HepG2 (cell line): ENCODE results near the gene EDEM1. TPM values are rescaled to one million over a fixed set of nuclear protein-coding genes. Genes with fewer than 3 reads are reported as not detected.

Experiments
- DBP ChIP-seq: sonication (generic); formaldehyde crosslinking; IDR thresholded peaks from 2 replicates; pipeline ENCODE4 v1.4.0; 2020; ENCODE audit warnings: missing genetic modification reagents; ENCODE audit errors: not compliant biosample characterization
- HNRNPH1 ChIP-seq: fragments of 200-400 bp; formaldehyde crosslinking; optimal IDR thresholded peaks from 2 replicates; pipeline ENCODE3; 2017; ENCODE audit warnings: mild to moderate bottlenecking, low read depth, low read length
- NR2F1 ChIP-seq, 2 experiments: fragments of 450-650 bp in 1 of 2; formaldehyde crosslinking in 1 of 2; IDR thresholded peaks; 2 replicates each; pipeline versions ENCODE4 v1.5.0 to v1.6.1; 2016 to 2020; ENCODE audit warnings: mild to moderate bottlenecking in 1 of 2, missing compliant biosample characterization in 1 of 2, missing genetic modification reagents in 1 of 2, moderate library complexity in 1 of 2
- NR3C1 ChIP-seq: sonication (generic); formaldehyde crosslinking; IDR thresholded peaks from 2 replicates; pipeline ENCODE4 v1.4.0; 2020; ENCODE audit warnings: missing genetic modification reagents
- RNF2 ChIP-seq: fragments of 450-650 bp; conservative IDR thresholded peaks from 2 replicates; pipeline ENCODE4 v1.6.1; 2016; ENCODE audit warnings: low read depth
- SIN3B ChIP-seq: fragments of 150-350 bp; IDR thresholded peaks from 2 replicates; pipeline ENCODE4 v1.6.1; 2014; ENCODE audit warnings: low read length
- SKI ChIP-seq: fragments of 450-650 bp; IDR thresholded peaks from one replicate; pipeline ENCODE4 v1.6.1; 2018; ENCODE audit warnings: mild to moderate bottlenecking; ENCODE audit not compliant: partially characterized antibody
- SMAD1 ChIP-seq: sonication (generic); formaldehyde crosslinking; IDR thresholded peaks from 2 replicates; pipeline ENCODE4 v1.4.0; 2020; ENCODE audit warnings: missing genetic modification reagents, low read depth, mild to moderate bottlenecking, borderline replicate concordance
- SP5 ChIP-seq: IDR thresholded peaks from 2 replicates; pipeline ENCODE4 v1.6.1; 2016; ENCODE audit warnings: low read depth, borderline replicate concordance
- ZBTB10 ChIP-seq: sonication (generic); formaldehyde crosslinking; IDR thresholded peaks from 2 replicates; pipeline ENCODE4 v1.4.0; 2020; ENCODE audit warnings: missing genetic modification reagents, borderline replicate concordance
- ZBTB38 ChIP-seq: sonication (generic); formaldehyde crosslinking; IDR thresholded peaks from 2 replicates; pipeline ENCODE4 v1.5.1; 2020; ENCODE audit warnings: mild to moderate bottlenecking, missing genetic modification reagents
- ZNF10 ChIP-seq: sonication (generic); formaldehyde crosslinking; IDR thresholded peaks from 2 replicates; pipeline ENCODE4 v1.4.0; 2020; ENCODE audit warnings: mild to moderate bottlenecking, low read depth, missing genetic modification reagents, borderline replicate concordance
- ZNF143 ChIP-seq: sonication (generic); formaldehyde crosslinking; IDR thresholded peaks from 2 replicates; pipeline ENCODE4 v1.4.0; 2020; ENCODE audit warnings: missing genetic modification reagents
- ZNF3 ChIP-seq: IDR thresholded peaks from 2 replicates; pipeline ENCODE4 v1.7.0; 2017; ENCODE audit warnings: inconsistent platforms
- ZNF431 ChIP-seq: sonication (generic); formaldehyde crosslinking; IDR thresholded peaks from 2 replicates; pipeline ENCODE4 v1.9.0; 2022; ENCODE audit warnings: missing genetic modification reagents, low read depth, mild to moderate bottlenecking, borderline replicate concordance
- ZNF512B ChIP-seq: sonication (generic); formaldehyde crosslinking; IDR thresholded peaks from 2 replicates; pipeline ENCODE4 v1.5.1; 2020; ENCODE audit warnings: missing genetic modification reagents, mild to moderate bottlenecking, borderline replicate concordance
- polyA plus RNA-seq, 8 experiments: library from polyadenylated mRNA; depleted of rRNA in 3 of 8; stranded (reverse) in 7 of 8; unstranded in 1 of 8; fragments of >200 nt; fragmentation: Illumina TruSeq in 4 of 8; extraction: Trizol in 4 of 8; gene quantifications; 2 replicates each; pipeline versions ENCODE4 v1.2.1 to v1.2.3, GENCODE V29; 2011 to 2016; ENCODE audit warnings: low read depth in 4 of 8, missing spikeins in 1 of 8, mixed read lengths in 1 of 8; ENCODE audit not compliant: insufficient read depth in 1 of 8
- total RNA-seq, 5 experiments: library from RNA; depleted of rRNA; stranded (reverse); fragments of >200 nt; fragmentation: Illumina TruSeq; extraction: Trizol; gene quantifications; 2 replicates each; pipeline ENCODE4 v1.2.3, GENCODE V29; 2016; ENCODE audit warnings: low read depth in 1 of 5

Gene EDEM1
- total and polyA plus RNA-seq, 2 of the 13 experiments (the other 11 are each of a cell fraction or from before 2014, with no cell fraction given) = 13.8 to 25.8 TPM

GRCh38 chr3:5138214-5138981 lies 49.1 kb upstream of the EDEM1 start (continued):
- TF ChIP-seq ZBTB10 (CRISPR knock-in tag) (no peak), HNRNPH1 (no peak), NR2F1 (CRISPR knock-in tag; IDR thresholded peaks at IDR 0.05) (peak; percentile 77 to 98), ZNF143 (CRISPR knock-in tag) (no peak), RNF2 (no peak), DBP (CRISPR knock-in tag) (no peak), SIN3B (no peak), ZNF3 (CRISPR knock-in tag) (no peak), ZNF512B (CRISPR knock-in tag) (no peak), NR3C1 (CRISPR knock-in tag) (no peak), ZNF431 (CRISPR knock-in tag) (no peak), ZBTB38 (CRISPR knock-in tag) (no peak), SKI (peak; percentile 17), SP5 (CRISPR knock-in tag) (no peak), SMAD1 (CRISPR knock-in tag) (no peak), ZNF10 (CRISPR knock-in tag) (no peak)
